Right forelimb (tissue), 1 donor: Measurements from ENCODE around the gene TTC7B.

Experiments
- DNase-seq: peaks from one replicate; pipeline ENCODE4 v3.0.0-alpha.2; 2018

Gene TTC7B

GRCh38 chr14:90665321-90666000, 150.8 kb downstream of the TTC7B start:
- DNase-seq: no peak

- no peak for DNase-seq
These were observed 151.3 kb downstream of the TTC7B start for GRCh38 chr14:90664911-90665310.

- no peak for DNase-seq
These were observed 152.6 kb downstream of the TTC7B start for GRCh38 chr14:90663680-90664079.

- no peak for DNase-seq
These were observed 153.1 kb downstream of the TTC7B start for GRCh38 chr14:90663140-90663539.

GRCh38 chr14:90661866-90662265, 154.4 kb downstream of the TTC7B start:
- DNase-seq: no peak

- DNase-seq: no peak
These were observed 155.2 kb downstream of the TTC7B start for GRCh38 chr14:90660865-90661570.

GRCh38 chr14:90659156-90659555, 157.1 kb downstream of the TTC7B start:
- DNase-seq: no peak

- no peak for DNase-seq
These were observed 157.7 kb downstream of the TTC7B start for GRCh38 chr14:90658541-90658967.

- no peak for DNase-seq
These were observed 159.3 kb downstream of the TTC7B start for GRCh38 chr14:90656973-90657372.

- DNase-seq: no peak
These were observed 160.4 kb downstream of the TTC7B start for GRCh38 chr14:90655829-90656228.

- no peak for DNase-seq
These were observed 161.4 kb downstream of the TTC7B start for GRCh38 chr14:90654831-90655276.

- no peak for DNase-seq
These were observed 163.6 kb downstream of the TTC7B start for GRCh38 chr14:90652626-90653025.

- no peak for DNase-seq
These were observed 164.2 kb downstream of the TTC7B start for GRCh38 chr14:90651976-90652560.

GRCh38 chr14:90651271-90651804, 164.9 kb downstream of the TTC7B start:
- no peak for DNase-seq

GRCh38 chr14:90649557-90650135, 166.6 kb downstream of the TTC7B start:
- no peak for DNase-seq

- no peak for DNase-seq
These were observed 167.1 kb downstream of the TTC7B start for GRCh38 chr14:90649083-90649482.

- no peak for DNase-seq
These were observed 167.8 kb downstream of the TTC7B start for GRCh38 chr14:90648421-90648820.

GRCh38 chr14:90647473-90648005, 168.7 kb downstream of the TTC7B start:
- DNase-seq: no peak

GRCh38 chr14:90645842-90646443, 170.3 kb downstream of the TTC7B start:
- DNase-seq: peak; percentile 63

- DNase-seq: no peak
These were observed 171.3 kb downstream of the TTC7B start for GRCh38 chr14:90644882-90645281.

- no peak for DNase-seq
These were observed 172.1 kb downstream of the TTC7B start for GRCh38 chr14:90643982-90644670.

GRCh38 chr14:90642244-90642717, 173.9 kb downstream of the TTC7B start:
- DNase-seq: no peak
